Camera-type eye (tissue), 1 donor: ENCODE measurements around the gene MGST1. TPM values are rescaled to one million over a fixed set of nuclear protein-coding genes. Genes with fewer than 3 reads are reported as not detected.

Source experiments
- total RNA-seq: library from RNA; depleted of rRNA; stranded (reverse); fragments of >200 nt; gene quantifications from one replicate; pipeline ENCODE4 v1.2.3, GENCODE V29; 2014

Gene MGST1, protein sequence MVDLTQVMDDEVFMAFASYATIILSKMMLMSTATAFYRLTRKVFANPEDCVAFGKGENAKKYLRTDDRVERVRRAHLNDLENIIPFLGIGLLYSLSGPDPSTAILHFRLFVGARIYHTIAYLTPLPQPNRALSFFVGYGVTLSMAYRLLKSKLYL
- 8.7 TPM for total RNA-seq

DNA sequence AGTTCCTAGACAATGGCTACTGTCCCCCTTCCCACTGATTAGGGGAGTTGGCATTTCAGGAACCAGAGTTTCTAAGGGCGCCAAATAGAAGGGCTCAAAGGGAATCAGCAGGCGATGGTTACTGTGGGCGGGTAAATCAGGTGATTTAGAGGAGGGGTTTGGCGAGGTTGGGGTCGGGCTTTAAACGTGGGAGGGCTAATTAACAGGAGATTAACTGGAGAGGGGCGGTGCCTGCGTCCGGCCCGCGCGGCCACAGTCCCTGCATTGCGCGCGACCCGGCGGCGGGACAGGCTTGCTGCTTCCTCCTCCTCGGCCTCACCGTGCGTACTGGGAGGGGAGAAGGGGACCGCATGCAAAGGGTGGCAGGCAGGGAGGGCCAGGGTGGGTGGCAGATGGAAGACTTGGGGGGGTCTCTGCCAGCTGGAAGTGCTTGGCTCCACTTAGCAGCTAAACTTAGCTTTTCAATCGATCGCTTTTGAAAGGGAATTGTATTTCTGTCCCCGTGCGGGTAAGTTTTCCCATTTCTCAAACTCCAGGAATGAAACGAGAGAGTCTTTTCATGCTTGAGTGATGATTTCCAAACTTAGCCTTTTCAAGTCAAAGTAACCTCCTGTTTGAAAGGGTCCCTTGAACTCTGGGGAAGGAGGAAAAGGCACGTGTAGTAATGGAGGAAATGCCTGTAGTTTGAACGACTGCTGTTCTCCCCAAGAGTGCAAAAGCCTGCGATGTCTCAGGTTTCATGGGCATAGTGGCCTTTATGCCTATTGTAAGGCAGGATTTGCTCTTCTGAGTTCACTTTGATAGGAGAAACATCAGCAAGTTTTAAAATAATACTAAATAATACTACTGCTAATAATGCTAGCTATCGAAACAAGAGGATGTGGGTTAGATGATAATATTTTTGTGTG lies at the start of gene MGST1:
Gene MGST1, plus strand, starts transcription at position 255 of the 908 bp plus-strand sequence. CDS start 6,608 bp downstream, outside the sequence.

Other genes starting within 250 kb of the MGST1 start
- not detected for gene SLC15A5, start 70.0 kb upstream of the MGST1 start, total RNA-seq